Upper lobe of left lung (tissue), 4 donors: ENCODE data around the gene PCDH11Y.
"Not testable (repeated sequence)": the region's sequence is repeated elsewhere in the genome, so short reads cannot be mapped to it uniquely, and the experiment has no call there.

Experiments
- EP300 ChIP-seq, 4 donors: sonication (generic); formaldehyde crosslinking; IDR thresholded peaks; one replicate each; pipeline ENCODE4 v1.5.1; 2017; ENCODE audit warnings: antibody characterized with exemption in 4 of 4, control low read depth in 2 of 4
- POLR2AphosphoS5 ChIP-seq, 2 donors: sonication (generic); formaldehyde crosslinking; IDR thresholded peaks; one replicate each; pipeline ENCODE4 v1.5.1; 2017; ENCODE audit warnings: antibody characterized with exemption in 2 of 2

DNA sequence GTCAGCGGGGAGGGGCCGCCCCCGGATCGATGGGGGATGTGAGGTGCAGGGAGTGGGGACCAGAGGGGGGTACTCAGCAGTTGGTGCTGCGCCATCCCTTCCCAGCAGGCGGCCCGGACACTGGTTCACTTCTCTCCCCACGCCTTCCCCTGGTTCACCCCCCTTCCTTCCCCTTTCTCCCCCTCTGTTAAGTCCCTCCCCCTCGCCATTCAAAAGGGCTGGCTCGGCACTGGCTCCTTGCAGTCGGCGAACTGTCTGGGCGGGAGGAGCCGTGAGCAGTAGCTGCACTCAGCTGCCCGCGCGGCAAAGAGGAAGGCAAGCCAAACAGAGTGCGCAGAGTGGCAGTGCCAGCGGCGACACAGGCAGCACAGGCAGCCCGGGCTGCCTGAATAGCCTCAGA is at the start of gene PCDH11Y:
- TF ChIP-seq POLR2AphosphoS5, EP300 (IDR thresholded peaks at IDR 0.05): not testable (repeated sequence)
